Upper lobe of left lung (tissue), 4 donors: ENCODE measurements around the gene MTREX.

Source experiments
- CTCF ChIP-seq, 6 experiments: fragments of 450-650 bp in 4 of 6; fragments of 200-600 bp in 2 of 6; sonication (generic) in 2 of 6; IDR thresholded peaks; one replicate each; pipeline ENCODE4 v1.5.1; 2016 to 2019; ENCODE audit warnings: antibody characterized with exemption in 6 of 6
- EP300 ChIP-seq, 4 donors: sonication (generic); formaldehyde crosslinking; IDR thresholded peaks; one replicate each; pipeline ENCODE4 v1.5.1; 2017; ENCODE audit warnings: antibody characterized with exemption in 4 of 4, control low read depth in 2 of 4
- POLR2A ChIP-seq, 4 donors: fragments of 450-650 bp; IDR thresholded peaks; one replicate each; pipeline ENCODE4 v1.5.1; 2016 to 2017; ENCODE audit warnings: antibody characterized with exemption in 4 of 4, mild to moderate bottlenecking in 2 of 4
- POLR2AphosphoS5 ChIP-seq, 2 donors: sonication (generic); formaldehyde crosslinking; IDR thresholded peaks; one replicate each; pipeline ENCODE4 v1.5.1; 2017; ENCODE audit warnings: antibody characterized with exemption in 2 of 2

GRCh38 chr5:55327281-55327680, 19.5 kb downstream of the MTREX start:
- no peak for TF ChIP-seq CTCF (IDR thresholded peaks at IDR 0.05)
- TF ChIP-seq EP300 (IDR thresholded peaks at IDR 0.05) = no peak
- no peak for TF ChIP-seq POLR2AphosphoS5 (IDR thresholded peaks at IDR 0.05)
- no peak for TF ChIP-seq POLR2A (IDR thresholded peaks at IDR 0.05)
